Activated CD4-positive, CD25-positive, alpha-beta regulatory T cell treated with anti-CD3 and anti-CD28 coated beads, Interleukin-2, amount 50 U/mL, for 72 hours (primary cell): ENCODE data around the gene DUS4L.

ENCODE experiments used
- DNase-seq: peaks from one replicate; pipeline ENCODE4 v3.0.0; 2021

DUS4L gene

GRCh38 chr7:107580716-107581383, 17.1 kb downstream of the DUS4L start:
- DNase-seq: no peak

- DNase-seq: no peak
These were observed 17.7 kb downstream of the DUS4L start for GRCh38 chr7:107581387-107582013.

GRCh38 chr7:107582875-107583274, 19.1 kb downstream of the DUS4L start:
- DNase-seq: no peak

- DNase-seq: no peak
These were observed 20.9 kb downstream of the DUS4L start for GRCh38 chr7:107584716-107585115.

GRCh38 chr7:107588529-107589130, 24.9 kb downstream of the DUS4L start:
- no peak for DNase-seq

- DNase-seq: no peak
These were observed 27.6 kb downstream of the DUS4L start for GRCh38 chr7:107591421-107591820.

GRCh38 chr7:107592361-107593024, 28.7 kb downstream of the DUS4L start:
- DNase-seq: no peak

GRCh38 chr7:107593025-107593410, 29.2 kb downstream of the DUS4L start:
- no peak for DNase-seq

GRCh38 chr7:107594961-107595737, 31.4 kb downstream of the DUS4L start:
- no peak for DNase-seq

- no peak for DNase-seq
These were observed 33.3 kb downstream of the DUS4L start for GRCh38 chr7:107596881-107597581.

- no peak for DNase-seq
These were observed 33.8 kb downstream of the DUS4L start for GRCh38 chr7:107597582-107597916.

- DNase-seq: no peak
These were observed 34.2 kb downstream of the DUS4L start for GRCh38 chr7:107597953-107598352.

- DNase-seq: no peak
These were observed 35.5 kb downstream of the DUS4L start for GRCh38 chr7:107599262-107599661.

- no peak for DNase-seq
These were observed 37.0 kb downstream of the DUS4L start for GRCh38 chr7:107600816-107601215.

GRCh38 chr7:107605218-107605815, 41.5 kb downstream of the DUS4L start:
- DNase-seq: no peak

- no peak for DNase-seq
These were observed 42.5 kb downstream of the DUS4L start for GRCh38 chr7:107606303-107606702.

- DNase-seq: no peak
These were observed 46.1 kb downstream of the DUS4L start for GRCh38 chr7:107609811-107610261.

- no peak for DNase-seq
These were observed 46.6 kb downstream of the DUS4L start for GRCh38 chr7:107610323-107610722.

GRCh38 chr7:107613439-107613838, 49.7 kb downstream of the DUS4L start:
- no peak for DNase-seq

GRCh38 chr7:107613948-107614347, 50.2 kb downstream of the DUS4L start:
- DNase-seq: no peak

GRCh38 chr7:107614425-107614824, 50.7 kb downstream of the DUS4L start:
- DNase-seq: no peak
